Activated T-cell treated with anti-CD3 and anti-CD28 coated beads, Interleukin-2, amount 50 U/mL, for 1 hour (primary cell): ENCODE results near the gene PRRG4.
A peak's percentile ranks its signal among the peaks of the same experiment; 100 is the strongest.
"Not testable (repeated sequence)": the region's sequence is repeated elsewhere in the genome, so short reads cannot be mapped to it uniquely, and the experiment has no call there.

Experiments used
- DNase-seq: peaks from one replicate; pipeline ENCODE4 v3.0.0-alpha.2; 2020

Gene PRRG4

GRCh38 chr11:32829680-32830412 is at the start of gene PRRG4:
Gene PRRG4 (plus strand): TSS chr11:32829927. CDS start chr11:32830530, 603 bp downstream.
- DNase-seq: peak; percentile 27

DNA sequence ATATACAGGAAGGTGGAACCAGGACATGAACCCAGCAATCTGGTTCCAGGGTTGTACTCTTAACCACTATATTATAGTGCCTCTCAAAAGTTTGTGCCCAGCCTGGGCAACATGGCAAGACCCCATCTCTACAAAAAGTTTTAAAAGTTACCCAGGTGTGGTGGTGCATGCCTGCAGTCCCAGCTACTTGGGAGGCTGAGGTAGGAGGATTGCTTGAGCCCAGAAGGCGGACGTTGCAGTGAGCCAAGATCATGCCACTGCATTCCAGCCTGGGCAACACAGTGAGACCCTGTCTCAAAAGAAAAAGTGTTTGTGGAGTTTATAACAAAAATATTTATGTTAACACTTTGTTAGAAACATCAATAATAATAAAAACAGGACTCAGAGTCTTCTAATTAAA is 48.9 kb upstream of the PRRG4 start:
- not testable (repeated sequence) for DNase-seq

DNA sequence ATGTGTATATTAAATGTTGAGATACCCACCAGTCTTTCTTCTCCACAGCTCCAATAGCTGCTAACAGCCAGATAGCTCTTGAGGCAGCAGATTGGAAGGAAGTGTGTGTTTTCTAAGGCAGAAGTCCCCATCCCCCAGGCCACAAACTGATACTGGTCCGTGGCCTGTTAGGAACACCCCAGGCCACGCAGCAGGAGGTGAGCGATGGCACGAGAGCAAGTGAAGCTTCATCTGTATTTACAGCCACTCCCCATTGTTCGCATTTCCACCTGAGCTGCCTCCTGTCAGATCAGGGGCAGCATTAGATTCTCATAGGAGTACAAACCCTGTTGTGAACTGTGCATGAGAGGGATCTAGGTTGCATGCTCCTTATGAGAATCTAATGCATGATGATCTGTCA is 48.0 kb upstream of the PRRG4 start:
- no peak for DNase-seq

- DNase-seq: no peak
Observed at GRCh38 chr11:32785262-32785661, 44.5 kb upstream of the PRRG4 start.

- DNase-seq: no peak
Observed at GRCh38 chr11:32786811-32787210, 42.9 kb upstream of the PRRG4 start.

GRCh38 chr11:32790916-32791315 is 38.8 kb upstream of the PRRG4 start:
- DNase-seq: no peak

- DNase-seq: no peak
Observed at GRCh38 chr11:32792111-32792947, 37.4 kb upstream of the PRRG4 start.

DNA sequence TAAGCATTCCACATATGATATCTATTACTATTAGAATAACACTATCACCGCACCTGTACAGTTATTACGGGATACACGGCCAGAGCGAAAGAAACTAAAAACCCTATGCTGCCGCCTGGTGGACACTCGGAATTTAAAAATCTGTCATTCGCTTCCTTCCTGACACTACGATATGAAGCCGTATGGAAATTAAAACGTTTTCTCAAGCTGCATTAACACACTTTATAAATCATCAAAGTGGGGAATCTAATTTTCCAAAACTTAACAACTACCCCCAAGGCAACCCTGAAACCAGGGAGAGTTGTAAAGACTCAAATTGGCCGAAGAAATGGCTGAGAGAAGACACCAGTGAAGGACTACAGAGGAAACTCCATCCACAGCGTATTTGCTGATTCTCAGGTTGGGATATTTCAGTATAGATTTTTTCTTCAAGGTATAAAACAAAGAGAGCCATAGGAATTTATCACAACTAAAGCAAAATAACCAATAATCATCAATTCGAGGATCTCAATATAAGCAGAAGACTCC is 36.7 kb upstream of the PRRG4 start:
- peak; percentile 60 for DNase-seq

DNA sequence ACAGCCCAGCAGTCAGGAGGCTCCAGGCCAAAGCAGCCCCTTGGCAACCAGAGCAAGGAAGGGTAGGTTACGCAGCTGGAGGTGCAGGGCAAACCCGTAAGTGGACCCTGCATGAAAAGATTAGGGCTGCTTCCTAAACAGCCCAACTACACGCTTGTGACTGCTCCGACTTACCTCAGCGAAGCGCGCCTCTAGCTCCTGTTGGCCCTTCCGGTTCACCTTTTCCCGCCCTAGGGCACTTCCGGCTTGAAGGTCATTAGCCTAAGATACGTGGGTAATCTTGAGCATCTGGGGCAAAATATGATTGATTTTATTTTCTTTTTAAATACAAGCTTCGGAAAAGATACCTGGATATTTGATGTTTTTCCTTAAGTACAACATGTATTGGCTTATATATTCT is 35.3 kb upstream of the PRRG4 start, which contains the start of gene CCDC73:
Gene CCDC73 (minus strand): TSS at position 224 of the 400 bp plus-strand sequence. CDS start 34,419 bp downstream, outside the sequence.
- DNase-seq: no peak

DNA sequence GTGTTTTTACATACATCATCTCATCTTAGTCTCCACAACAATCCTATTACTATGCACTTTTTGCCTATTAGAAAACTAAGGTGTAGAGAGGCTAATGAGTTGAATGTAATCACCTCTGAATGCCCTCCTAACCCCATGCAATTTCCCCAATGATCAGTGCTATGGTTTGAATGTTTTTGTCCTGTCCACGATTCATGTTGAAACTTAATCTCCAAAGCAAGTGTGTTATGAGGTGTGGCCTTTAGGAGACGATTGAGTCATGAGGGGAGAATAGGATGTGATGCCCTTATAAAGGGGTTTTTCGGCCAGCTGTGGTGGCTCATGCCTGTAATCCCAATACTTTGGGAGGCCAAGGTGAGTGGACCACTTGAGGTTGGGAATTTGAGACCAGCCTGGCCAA is 33.3 kb upstream of the PRRG4 start:
- no peak for DNase-seq

DNA sequence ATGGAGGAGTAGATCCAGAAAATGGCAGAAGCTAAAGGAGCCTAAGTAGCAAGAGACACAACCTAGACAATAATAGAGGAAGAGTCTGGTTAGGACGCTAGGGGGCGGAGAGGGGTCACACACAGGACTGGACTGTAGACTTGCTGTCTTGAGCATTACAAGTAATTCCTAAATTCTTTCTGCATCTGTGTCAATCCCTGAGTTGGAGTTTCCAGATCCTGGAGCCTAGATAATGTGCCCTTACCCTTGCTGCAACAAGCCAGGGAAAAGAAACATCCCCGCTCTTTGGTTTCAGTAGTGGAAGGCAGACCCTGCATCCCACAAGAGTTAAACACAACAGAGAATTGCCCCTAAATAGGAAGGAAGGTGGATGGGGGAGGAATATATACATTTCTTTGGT is 20.4 kb upstream of the PRRG4 start:
- DNase-seq: no peak

DNA sequence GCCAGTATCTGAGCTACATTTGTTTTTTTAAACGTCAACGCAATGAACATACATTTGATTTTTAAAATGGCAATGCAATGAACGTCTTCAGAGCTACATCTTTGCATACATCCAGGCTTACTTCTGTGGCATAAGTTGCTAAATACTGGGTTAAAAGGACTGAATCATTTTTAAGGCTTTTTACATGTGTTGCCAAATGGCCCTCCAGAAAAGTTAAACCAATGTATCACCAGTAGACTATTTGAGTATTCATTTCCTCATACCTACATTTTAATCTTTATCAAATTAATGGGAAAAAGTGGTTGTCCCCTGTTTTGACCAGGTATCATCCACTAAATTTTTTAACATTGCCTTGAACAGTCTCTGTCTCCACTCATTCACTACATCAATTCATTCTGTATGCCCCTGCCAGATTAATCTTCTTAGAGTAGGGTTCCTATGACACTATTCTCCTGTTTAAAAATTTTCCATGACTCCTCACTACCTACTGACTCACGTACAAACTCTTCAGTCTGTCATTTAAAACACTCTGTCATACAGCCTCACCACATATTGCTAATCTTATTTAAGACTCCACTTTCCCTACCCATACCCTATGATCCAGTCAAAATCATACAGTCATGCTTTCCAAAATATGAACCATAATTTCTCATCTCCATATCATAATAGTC is 12.4 kb upstream of the PRRG4 start:
- DNase-seq: no peak

GRCh38 chr11:32817852-32818183 is 11.9 kb upstream of the PRRG4 start:
- no peak for DNase-seq

GRCh38 chr11:32819187-32819586 is 10.5 kb upstream of the PRRG4 start:
- DNase-seq: no peak

DNA sequence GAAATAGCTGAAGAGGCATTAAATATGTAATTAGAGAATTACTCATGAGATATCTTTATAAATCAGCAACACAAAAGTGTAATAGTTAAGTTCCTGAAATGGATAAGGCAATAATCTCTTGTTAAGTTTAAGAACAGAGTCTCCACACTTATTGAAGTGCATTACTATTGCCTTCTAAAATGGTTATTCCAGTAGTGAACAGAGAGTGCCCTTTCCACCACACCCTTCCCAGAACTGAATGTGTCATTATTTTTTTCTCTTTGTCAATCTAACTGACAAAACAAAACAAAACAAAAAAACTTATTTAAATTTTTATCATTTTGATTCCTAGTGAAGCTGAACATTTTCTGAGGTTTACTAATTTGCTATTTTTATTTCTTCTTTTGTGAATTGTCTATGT is 9.2 kb upstream of the PRRG4 start:
- no peak for DNase-seq

DNA sequence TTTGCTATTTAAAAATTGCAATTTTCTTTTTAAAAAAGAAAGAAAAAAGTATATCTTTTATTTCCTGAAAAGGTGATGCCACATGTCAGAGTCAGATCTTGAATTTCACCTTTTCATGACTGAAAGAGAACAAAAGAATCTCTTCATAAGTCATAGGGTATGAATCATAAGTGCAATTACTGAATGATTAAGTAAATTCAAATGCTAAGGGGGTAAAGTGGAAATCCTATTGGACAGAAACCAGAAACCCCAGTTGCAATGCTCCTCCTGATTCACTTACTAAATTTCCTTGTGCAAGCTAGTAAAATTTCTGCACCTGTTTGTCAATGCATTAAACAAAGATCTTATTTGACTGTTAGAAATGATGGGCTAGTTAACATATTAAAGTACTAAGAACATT is 8.2 kb upstream of the PRRG4 start:
- DNase-seq: no peak

DNA sequence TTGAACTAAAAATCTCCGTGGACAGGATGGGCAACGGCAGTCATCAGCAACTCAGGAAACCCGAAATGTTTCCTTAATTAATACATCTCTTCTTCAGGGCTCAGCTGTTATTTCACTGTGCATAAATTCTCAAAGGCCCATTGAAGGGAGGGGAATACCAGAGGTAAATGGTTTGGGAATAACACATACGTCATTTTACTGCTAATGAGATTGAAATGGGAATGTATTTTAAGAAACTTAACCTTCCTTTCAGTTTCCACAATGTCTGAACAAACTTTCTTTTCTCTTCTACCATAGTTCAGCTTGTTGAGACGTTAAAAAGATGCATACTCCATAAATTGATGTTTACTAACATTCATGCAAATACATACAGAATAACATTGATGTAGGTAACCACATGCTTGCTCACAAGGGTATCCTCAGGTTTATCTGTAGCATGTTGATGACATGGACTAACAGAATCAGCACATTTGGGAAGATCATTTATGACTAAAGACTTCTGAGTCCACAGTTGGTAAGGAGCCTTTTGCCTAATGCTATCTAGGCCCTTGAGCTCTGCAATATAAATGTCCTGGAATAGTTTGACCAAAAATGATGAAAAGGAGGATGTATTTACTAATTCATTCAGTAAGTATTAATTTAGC is 7.7 kb upstream of the PRRG4 start:
- DNase-seq: no peak

GRCh38 chr11:32823617-32824016 is 6.1 kb upstream of the PRRG4 start:
- not testable (repeated sequence) for DNase-seq

- DNase-seq: no peak
Observed at GRCh38 chr11:32826113-32826512, 3.6 kb upstream of the PRRG4 start.

GRCh38 chr11:32827276-32827675 is 2.5 kb upstream of the PRRG4 start:
- no peak for DNase-seq

DNA sequence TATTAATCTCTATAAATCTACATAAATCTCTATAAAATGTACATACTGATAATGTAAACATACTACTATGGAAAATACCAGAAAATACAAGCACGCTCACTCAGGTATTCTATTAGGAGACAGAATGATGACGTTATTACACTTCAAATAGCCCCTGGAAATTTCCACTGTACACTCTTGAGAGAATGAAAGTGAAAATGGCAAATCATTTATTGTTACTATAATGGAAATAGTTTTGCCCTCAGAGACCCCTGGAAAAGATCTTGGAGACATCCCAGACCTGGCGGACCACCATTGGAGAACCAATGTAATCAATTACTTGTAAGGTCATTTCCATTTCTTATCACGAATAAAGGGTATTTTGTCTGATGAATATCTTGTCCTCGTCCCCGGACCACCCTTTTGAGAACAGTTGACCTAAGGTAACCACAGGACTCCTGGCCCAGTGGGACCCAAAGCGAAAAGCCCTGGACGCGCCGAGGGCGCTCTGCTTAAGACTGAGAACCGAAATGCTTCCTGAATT is 509 bp upstream of the PRRG4 start:
- no peak for DNase-seq

DNA sequence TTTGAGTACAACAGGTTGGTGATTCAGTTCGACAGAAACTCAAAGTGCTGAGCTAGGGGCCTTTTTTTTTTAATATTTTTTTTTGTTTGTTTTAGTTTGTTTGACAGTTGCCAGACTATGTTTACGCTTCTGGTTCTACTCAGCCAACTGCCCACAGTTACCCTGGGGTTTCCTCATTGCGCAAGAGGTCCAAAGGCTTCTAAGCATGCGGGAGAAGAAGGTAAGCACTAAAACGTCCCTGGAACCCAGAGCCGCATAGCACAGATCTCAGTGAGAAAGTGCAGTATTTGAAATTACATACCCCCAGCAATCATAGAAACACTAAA is 649 bp downstream of the PRRG4 start:
- no peak for DNase-seq

DNA sequence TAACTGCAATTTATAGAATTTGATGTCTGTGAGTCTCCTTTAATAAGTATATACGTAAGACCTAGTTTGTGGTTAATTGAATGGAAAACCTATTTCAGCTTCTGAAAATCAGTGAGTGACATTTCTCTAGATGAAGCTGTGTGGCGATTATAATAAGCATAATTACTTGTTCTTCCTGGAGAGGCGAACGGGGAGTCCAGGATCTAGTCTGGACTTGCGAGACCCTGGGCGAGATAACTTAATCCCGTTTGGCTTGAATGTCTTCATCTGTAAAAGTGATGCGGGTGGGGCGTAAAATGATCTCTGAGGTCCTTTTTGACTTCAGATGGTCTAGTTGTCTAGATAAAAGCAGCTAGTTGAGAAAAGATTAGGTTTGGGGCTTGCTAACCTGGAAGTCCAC is 1.1 kb downstream of the PRRG4 start:
- no peak for DNase-seq
